ENCODE measurements around the gene LRRC14B. TPM values are rescaled to one million over a fixed set of nuclear protein-coding genes. Genes with fewer than 3 reads are reported as not detected.

The LRRC14B gene
- total RNA-seq, 2 donors from 2014 or later = not detected

DNA sequence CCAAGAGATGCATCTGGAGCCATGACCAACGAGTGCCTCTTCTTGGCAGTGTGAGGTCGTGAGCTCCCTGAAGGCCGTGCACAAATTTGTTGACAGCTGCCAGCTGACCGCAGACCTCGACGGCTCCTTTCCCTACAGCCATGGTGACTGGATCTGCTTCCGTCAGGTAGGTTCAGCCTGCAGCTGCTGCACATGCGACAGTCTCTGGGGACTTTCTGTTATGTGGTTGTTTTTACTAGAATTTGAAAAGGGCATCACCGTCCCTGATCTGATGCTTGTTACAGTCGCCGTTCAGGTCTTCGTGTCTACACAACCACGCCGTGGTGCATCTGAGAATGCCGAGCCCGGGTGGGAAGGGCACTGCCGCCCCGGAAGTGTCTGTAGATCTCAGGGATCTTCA, 36.5 kb upstream of the LRRC14B start:
- peaks cover 2% of the 10 kb centered on the region for H3K4me1 Mint-ChIP-seq
- H3K9me3 ChIP-seq (ENCODE audit: control insufficient read depth, low read length, poor library complexity, severe bottlenecking) = no peaks in the 10 kb centered on the region
- H3K36me3 Mint-ChIP-seq (ENCODE audit: low read depth) = peaks cover 6% of the 10 kb centered on the region
- DNase-seq (no peak), ATAC-seq (no peak)
- peaks cover 38% of the 10 kb centered on the region for H3K27me3 Mint-ChIP-seq
- H3K4me3 Mint-ChIP-seq = no peak overlapping the region
- H3K27ac Mint-ChIP-seq = no peak overlapping the region

DNA sequence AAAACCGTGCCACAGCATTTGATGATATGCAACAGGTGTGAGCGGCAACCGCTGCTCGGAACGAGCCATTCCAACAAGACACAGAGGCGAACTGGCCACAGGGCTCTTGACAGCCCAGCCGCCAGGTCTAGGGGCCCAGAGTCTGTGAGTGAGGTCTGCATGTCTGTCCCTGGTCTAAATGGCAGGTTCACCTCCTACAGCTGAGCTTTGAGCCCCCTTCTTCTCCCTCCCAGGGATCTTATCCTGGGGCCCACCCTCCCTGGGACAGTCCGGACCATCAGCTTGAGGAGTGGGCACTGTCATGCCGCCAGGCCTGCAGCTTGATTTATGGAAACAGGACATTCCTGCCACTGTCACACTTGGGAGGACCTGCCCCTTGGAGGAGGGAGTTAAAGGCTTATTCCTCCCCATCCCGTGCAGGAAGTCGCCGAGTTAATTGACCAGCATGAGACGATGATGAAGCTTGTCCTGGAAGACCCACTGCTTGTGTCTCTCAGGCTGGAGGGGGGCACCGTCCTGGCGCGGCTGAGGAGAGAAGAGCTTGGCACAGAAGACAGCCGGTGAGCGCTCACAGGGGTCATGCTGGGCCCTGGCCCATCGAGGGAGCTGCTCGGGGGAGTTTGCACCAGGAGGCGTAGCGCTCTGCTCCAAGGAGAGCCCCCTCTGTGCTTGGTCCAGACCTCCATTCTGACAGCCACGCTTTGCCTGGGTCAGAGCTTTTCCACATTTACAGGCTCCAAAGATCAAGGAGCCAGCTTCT, 35.5 kb upstream of the LRRC14B start:
- no peaks in the 10 kb centered on the region for H3K9me3 ChIP-seq (ENCODE audit: control insufficient read depth, low read length, poor library complexity, severe bottlenecking)
- H3K27me3 Mint-ChIP-seq = peaks cover 48% of the 10 kb centered on the region
- no peak overlapping the region for H3K27ac Mint-ChIP-seq
- ATAC-seq (no peak), DNase-seq (no peak)
- peaks cover 6% of the 10 kb centered on the region for H3K36me3 Mint-ChIP-seq (ENCODE audit: low read depth)
- no peak overlapping the region for H3K4me3 Mint-ChIP-seq
- peaks cover 2% of the 10 kb centered on the region for H3K4me1 Mint-ChIP-seq

DNA sequence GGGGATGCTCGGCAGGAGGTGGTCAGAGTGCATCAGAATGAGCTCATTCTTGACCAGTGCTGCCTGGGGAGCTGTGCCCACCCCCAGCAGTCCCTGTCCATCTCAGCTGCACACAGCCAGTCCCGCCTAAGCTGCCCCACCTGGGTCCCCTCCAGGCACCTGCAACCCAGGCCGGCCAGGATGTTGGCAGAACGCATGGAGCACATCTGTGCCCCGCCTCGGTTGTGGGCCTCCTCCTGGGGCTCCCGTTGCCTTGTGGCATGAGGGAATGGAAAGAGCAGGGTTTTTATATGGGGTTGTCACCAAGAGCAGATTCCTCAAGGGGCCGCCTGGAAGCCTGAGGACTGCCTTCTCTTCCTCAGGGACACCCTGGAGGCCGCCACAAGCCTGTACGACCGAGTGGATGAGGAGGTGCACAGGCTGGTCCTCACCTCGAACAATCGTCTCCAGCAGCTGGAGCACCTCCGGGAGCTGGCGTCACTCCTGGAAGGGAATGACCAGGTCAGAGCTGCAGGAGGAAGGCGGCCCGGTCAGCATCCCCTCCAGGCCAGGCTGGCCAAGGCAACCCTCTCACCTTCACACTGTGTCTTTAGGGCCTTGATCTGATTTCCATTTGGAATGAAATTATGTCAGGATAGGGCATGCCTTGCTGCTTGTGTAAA, 34.8 kb upstream of the LRRC14B start:
- Mint-ChIP-seq H3K27me3 (peaks cover 55% of the 10 kb centered on the region), H3K4me3 (no peak overlapping the region), H3K36me3 (ENCODE audit: low read depth) (peaks cover 6% of the 10 kb centered on the region), H3K4me1 (peaks cover 2% of the 10 kb centered on the region), H3K27ac (no peak overlapping the region)
- H3K9me3 ChIP-seq (ENCODE audit: control insufficient read depth, low read length, poor library complexity, severe bottlenecking) = no peaks in the 10 kb centered on the region
- no peak for DNase-seq
- no peak for ATAC-seq

DNA sequence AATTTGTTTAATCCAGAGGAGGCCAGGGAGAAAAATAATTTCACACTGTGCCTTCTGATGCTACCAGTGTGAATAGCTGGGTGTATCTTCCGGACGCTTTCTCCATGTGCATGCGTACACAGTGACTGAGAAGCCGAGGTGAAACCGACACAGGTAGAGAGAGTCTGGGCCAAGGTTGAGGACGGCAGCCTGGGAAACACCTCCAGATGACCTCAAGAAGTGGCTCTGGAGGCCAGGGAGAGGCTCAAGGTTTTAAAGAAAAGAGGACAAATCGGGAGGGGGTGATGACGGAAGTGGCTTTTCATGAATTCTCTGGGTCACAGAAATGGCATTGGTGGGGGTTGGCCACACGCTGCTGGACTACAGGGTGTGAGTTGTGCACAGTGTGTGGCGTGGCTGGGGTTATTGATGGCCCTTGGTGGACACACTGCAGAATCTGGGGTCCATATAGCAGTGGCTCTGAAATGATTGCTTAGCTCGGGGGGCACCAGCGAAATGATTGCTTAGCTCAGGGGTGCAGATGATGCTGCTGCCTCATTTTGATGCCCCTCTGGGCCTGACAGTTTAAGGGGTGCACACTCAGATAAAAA, 34.1 kb upstream of the LRRC14B start:
- H3K36me3 Mint-ChIP-seq (ENCODE audit: low read depth) = peaks cover 6% of the 10 kb centered on the region

DNA sequence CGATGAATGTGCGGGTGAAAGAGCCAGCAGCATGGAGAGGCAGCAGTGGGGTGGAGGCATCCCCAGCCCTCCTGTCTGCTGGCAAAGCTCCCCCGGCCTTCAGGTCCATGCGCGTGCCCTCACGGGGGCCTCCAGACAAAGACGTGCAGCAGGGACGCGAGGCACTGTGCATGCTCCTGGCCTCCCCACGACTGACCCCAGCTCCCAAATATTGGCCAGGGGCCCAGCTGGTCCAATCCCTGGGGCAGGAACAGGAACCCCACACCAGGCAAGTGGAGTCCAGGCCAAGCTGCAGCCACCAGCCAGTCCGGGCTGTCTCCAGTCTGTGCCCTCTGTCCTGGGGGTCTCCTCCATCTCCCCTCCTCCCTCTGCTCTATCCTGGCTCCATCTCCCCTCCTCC, 33.5 kb upstream of the LRRC14B start:
- ATAC-seq (no peak), DNase-seq (no peak)
- H3K4me1 Mint-ChIP-seq = peaks cover 2% of the 10 kb centered on the region
- peaks cover 57% of the 10 kb centered on the region for H3K27me3 Mint-ChIP-seq
- H3K4me3 Mint-ChIP-seq = no peak overlapping the region
- no peak overlapping the region for H3K27ac Mint-ChIP-seq
- peaks cover 6% of the 10 kb centered on the region for H3K36me3 Mint-ChIP-seq (ENCODE audit: low read depth)
- no peaks in the 10 kb centered on the region for H3K9me3 ChIP-seq (ENCODE audit: control insufficient read depth, low read length, poor library complexity, severe bottlenecking)

More for the DNA sequence above, 34.1 kb upstream of the LRRC14B start:
- H3K27ac Mint-ChIP-seq = no peak overlapping the region
- DNase-seq (no peak), ATAC-seq (no peak)
- H3K9me3 ChIP-seq (ENCODE audit: control insufficient read depth, low read length, poor library complexity, severe bottlenecking) = no peaks in the 10 kb centered on the region
- peak overlapping the region; percentile 19 for H3K4me3 Mint-ChIP-seq
- H3K27me3 Mint-ChIP-seq = peaks cover 57% of the 10 kb centered on the region
- H3K4me1 Mint-ChIP-seq = peaks cover 2% of the 10 kb centered on the region

DNA sequence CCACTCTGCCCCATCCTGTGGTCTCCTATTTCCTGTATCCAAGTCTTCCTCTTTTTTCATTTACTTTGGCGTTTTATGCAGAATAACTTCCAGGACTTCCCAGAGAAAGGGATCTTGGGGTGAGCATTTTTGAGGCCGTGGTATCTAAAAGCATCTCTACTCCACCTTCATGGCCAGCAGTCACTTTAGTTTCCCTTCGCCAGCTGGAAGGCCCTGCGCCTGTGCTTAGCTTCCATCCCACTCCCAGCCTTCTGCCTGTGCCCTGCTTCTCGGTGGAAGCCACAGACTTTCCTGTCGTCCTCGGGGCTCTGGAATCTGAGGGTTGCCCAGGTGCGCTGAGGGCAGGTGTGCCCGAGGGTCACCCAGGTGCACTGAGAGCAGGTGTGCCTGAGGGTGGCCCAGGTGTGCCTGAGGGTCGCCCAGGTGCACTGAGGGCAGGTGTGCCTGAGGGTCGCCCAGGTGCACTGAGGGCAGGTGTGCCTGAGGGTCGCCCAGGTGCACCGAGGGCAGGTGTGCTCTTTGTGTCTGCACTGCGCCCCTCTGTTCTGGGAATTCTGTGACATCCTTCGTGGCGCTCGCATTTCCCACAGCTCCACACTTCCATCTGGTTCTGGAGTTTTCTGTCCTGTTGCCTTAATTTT, 32.4 kb upstream of the LRRC14B start:
- Mint-ChIP-seq H3K27me3 (peaks cover 57% of the 10 kb centered on the region), H3K4me3 (no peak overlapping the region), H3K27ac (no peak overlapping the region), H3K36me3 (ENCODE audit: low read depth) (peaks cover 6% of the 10 kb centered on the region), H3K4me1 (peaks cover 2% of the 10 kb centered on the region)
- no peak for ATAC-seq
- no peak for DNase-seq
- H3K9me3 ChIP-seq (ENCODE audit: control insufficient read depth, low read length, poor library complexity, severe bottlenecking) = no peaks in the 10 kb centered on the region

DNA sequence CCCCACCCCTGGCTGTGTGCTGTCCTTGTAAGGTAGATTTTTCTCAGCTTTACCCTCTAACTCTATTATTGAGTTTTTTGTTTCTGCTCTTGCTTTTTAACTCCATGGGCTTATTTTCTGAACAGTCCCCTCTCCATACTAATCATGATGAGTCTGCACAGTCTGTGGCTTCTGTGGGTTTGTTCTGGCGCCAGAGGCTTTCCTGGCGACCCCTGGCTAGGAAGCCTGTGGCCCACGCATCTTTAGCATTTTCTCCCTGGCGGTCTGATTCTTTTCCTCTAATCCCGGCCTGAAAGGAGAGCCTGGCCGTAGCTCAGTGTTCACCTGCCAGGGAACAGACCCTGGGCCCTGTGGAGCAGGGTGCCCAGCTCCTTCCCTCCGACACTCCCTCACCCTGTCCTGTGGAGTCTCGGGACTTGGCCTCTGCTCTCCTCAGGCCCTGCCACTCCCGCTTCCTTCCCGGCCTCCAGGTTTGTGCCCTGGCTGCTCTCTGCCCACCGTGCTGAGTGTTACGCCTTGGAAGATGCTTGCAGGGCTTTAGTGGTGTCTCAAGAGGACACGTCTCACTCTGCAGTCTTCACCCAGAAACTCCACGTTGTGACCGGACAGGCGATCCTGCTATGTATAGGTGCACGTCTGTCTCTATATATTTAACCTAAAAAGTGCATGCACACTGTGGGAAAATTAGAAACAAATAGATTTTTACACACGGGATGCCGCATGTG, 31.7 kb upstream of the LRRC14B start:
- H3K27ac Mint-ChIP-seq = no peak overlapping the region
- H3K9me3 ChIP-seq (ENCODE audit: control insufficient read depth, low read length, poor library complexity, severe bottlenecking) = no peaks in the 10 kb centered on the region
- peaks cover 52% of the 10 kb centered on the region for H3K27me3 Mint-ChIP-seq
- peaks cover 4% of the 10 kb centered on the region for H3K36me3 Mint-ChIP-seq (ENCODE audit: low read depth)
- DNase-seq (no peak), ATAC-seq (no peak)
- peaks cover 2% of the 10 kb centered on the region for H3K4me1 Mint-ChIP-seq
- H3K4me3 Mint-ChIP-seq = no peak overlapping the region

DNA sequence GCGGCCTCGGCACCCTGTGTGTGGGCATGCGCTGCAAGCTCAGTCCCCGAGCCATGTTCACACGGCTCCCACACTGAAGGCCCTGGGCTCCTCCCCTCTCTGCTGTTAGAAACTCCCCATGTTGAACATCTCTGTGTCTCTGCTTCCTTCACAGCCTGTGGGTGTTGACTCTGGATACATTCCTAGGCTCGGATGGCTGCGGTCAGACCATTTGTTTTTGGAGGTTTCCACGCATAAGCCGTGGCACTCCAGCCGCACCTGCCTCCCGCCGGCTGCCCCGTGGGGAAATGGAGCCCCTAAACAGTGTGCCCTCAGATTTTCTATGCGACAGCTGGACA, 31.2 kb upstream of the LRRC14B start:
- no peak for ATAC-seq

DNA sequence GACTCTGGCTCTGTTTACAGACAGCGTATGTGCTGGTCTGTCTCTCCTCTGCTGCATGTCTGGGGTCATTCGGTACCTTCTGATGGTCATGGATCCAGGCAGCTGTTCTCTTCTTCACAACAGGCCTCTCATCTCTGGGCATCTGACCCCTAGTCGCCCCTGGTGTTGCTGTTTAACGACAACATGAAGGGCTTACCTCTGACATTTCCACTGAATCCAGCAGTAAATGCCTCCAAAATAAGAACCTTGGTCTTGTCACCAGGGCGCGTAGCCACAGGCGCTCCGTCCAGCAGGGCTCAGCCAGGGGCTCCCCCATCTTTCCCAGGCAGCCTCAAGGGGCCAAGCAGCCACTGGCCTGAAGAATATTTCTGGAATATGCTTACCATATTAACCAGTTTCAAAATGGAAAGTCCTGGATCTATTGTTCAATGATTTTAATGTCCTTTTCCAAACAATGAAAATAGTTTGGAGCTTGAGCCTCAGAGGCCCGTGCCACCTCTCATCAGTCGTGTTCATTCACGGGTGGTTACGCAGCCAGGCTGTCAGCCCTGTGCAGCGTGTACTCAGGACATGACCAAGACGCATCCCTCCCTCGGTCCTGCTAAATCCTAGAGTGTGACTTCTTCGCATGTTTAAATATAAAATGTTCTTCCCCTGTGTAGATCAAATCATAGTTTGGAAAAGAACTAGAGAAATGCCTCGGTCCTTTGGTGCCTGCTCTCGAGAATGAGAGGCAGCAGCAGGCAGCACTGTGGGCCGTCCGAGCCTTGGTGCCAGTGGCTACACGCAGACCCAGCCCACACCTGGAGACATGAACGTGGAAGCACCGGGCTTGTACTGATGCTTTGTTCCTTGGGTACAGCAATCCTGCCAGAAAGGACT, 30.1 kb upstream of the LRRC14B start:
- Mint-ChIP-seq H3K4me3 (no peak overlapping the region), H3K36me3 (ENCODE audit: low read depth) (peaks cover 3% of the 10 kb centered on the region), H3K27me3 (peaks cover 39% of the 10 kb centered on the region), H3K4me1 (peaks cover 2% of the 10 kb centered on the region), H3K27ac (no peak overlapping the region)
- no peak for ATAC-seq
- no peaks in the 10 kb centered on the region for H3K9me3 ChIP-seq (ENCODE audit: control insufficient read depth, low read length, poor library complexity, severe bottlenecking)
- DNase-seq = no peak

More for the DNA sequence above, 31.2 kb upstream of the LRRC14B start:
- no peak for DNase-seq
- Mint-ChIP-seq H3K4me1 (peaks cover 2% of the 10 kb centered on the region), H3K27ac (no peak overlapping the region), H3K36me3 (ENCODE audit: low read depth) (peaks cover 3% of the 10 kb centered on the region), H3K27me3 (peaks cover 47% of the 10 kb centered on the region), H3K4me3 (no peak overlapping the region)
- no peaks in the 10 kb centered on the region for H3K9me3 ChIP-seq (ENCODE audit: control insufficient read depth, low read length, poor library complexity, severe bottlenecking)

DNA sequence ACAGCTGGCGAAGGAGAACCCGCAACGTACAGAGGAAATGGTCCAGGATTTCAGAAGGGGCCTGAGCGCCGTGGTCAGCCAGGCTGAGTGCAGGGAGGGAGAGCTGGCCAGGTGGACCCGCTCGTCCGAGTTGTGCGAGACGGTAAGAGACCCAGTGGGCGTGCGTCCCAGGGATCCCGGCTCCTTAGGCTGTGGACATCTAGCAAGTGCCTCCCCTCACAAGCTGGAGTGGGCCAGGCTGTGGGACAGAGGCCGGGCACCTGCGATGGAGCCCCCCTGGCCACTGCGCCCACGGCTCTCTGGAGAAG, 29.5 kb upstream of the LRRC14B start:
- ATAC-seq = no peak
- H3K4me3 Mint-ChIP-seq = no peak overlapping the region

DNA sequence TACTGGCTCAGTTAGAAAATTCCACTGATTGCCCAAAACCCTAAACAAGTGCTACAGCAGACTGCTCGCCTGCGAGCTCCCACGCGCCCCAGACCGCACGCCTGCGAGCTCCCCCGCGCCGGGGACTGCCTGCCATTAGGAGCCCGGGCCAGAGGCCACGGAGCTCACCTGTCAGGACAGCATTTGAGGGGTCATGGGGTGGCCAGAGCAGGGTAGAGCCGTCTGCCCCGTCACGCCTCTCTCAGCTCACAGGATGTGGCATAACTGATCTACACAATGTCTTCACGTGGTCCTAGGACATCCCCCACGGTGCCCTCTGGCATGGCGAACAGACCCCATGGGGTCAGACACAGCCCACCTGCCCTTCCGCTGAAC, 29.1 kb upstream of the LRRC14B start:
- ATAC-seq (no peak), DNase-seq (no peak)
- H3K4me1 Mint-ChIP-seq = peaks cover 2% of the 10 kb centered on the region
- H3K4me3 Mint-ChIP-seq = no peak overlapping the region
- no peak overlapping the region for H3K27ac Mint-ChIP-seq
- no peaks in the 10 kb centered on the region for H3K9me3 ChIP-seq (ENCODE audit: control insufficient read depth, low read length, poor library complexity, severe bottlenecking)
- H3K36me3 Mint-ChIP-seq (ENCODE audit: low read depth) = peaks cover 3% of the 10 kb centered on the region
- peaks cover 33% of the 10 kb centered on the region for H3K27me3 Mint-ChIP-seq

More for the DNA sequence above, 29.5 kb upstream of the LRRC14B start:
- no peak for DNase-seq
- no peaks in the 10 kb centered on the region for H3K9me3 ChIP-seq (ENCODE audit: control insufficient read depth, low read length, poor library complexity, severe bottlenecking)
- peaks cover 3% of the 10 kb centered on the region for H3K36me3 Mint-ChIP-seq (ENCODE audit: low read depth)
- H3K4me1 Mint-ChIP-seq = peaks cover 2% of the 10 kb centered on the region
- H3K27ac Mint-ChIP-seq = no peak overlapping the region
- H3K27me3 Mint-ChIP-seq = peaks cover 38% of the 10 kb centered on the region

DNA sequence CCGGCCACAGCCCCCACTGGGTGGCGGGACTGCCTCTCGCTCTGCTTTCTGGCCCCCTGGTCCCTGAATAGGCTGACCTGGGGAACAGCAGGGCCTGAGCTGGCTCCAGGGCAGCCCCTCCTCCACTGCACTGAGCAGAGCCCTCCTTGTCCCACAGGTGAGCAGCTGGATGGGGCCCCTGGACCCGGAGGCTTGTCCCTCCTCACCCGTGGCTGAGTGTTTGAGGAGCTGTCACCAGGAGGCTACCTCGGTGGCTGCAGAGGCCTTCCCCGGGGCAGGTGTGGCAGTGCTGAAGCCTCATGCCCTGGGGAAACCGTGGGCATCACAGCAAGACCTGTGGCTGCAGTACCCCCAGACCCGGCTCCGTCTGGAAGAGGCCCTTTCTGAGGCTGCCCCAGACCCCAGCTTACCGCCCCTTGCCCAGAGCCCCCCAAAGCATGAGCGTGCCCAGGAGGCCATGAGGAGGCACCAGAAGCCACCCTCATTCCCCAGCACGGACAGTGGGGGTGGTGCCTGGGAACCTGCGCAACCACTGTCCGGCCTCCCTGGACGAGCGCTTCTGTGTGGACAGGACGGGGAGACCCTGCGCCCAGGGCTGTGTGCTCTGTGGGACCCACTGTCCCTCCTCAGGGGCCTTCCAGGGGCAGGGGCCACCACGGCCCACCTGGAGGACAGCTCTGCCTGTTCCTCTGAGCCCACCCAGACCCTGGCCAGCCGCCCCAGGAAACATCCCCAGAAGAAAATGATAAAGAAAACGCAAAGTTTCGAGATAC, 28.5 kb upstream of the LRRC14B start:
- peaks cover 2% of the 10 kb centered on the region for H3K4me1 Mint-ChIP-seq
- ATAC-seq = no peak
- no peaks in the 10 kb centered on the region for H3K9me3 ChIP-seq (ENCODE audit: control insufficient read depth, low read length, poor library complexity, severe bottlenecking)
- H3K27ac Mint-ChIP-seq = no peak overlapping the region
- peaks cover 32% of the 10 kb centered on the region for H3K27me3 Mint-ChIP-seq
- no peak overlapping the region for H3K4me3 Mint-ChIP-seq
- H3K36me3 Mint-ChIP-seq (ENCODE audit: low read depth) = peaks cover 3% of the 10 kb centered on the region
- no peak for DNase-seq
